ENCODE results near the gene SSBP3.

SSBP3 gene

GRCh38 chr1:54256522-54257345 lies 149.5 kb downstream of the SSBP3 start:
- no peak for DNase-seq (ENCODE audit: low read depth in 1 of 2, low spot score in 1 of 2)
- in situ Hi-C loops (cut with HindIII; ENCODE audit: low pct_unique_long_range_greater_than_20kb, low sequenced_read_pairs) = no loop called here
- TF ChIP-seq JUND (IDR thresholded peaks at IDR 0.05; ENCODE audit: low read depth) = no peak

- TF ChIP-seq JUND (IDR thresholded peaks at IDR 0.05; ENCODE audit: low read depth) = no peak
- in situ Hi-C loops (cut with HindIII; ENCODE audit: low pct_unique_long_range_greater_than_20kb, low sequenced_read_pairs) = no loop called here
- no peak for DNase-seq (ENCODE audit: low read depth in 1 of 2, low spot score in 1 of 2)
Observed at GRCh38 chr1:54255026-54255702, 151.0 kb downstream of the SSBP3 start.

- in situ Hi-C loops (cut with HindIII; ENCODE audit: low pct_unique_long_range_greater_than_20kb, low sequenced_read_pairs) = no loop called here
- no peak for DNase-seq (ENCODE audit: low read depth in 1 of 2, low spot score in 1 of 2)
- TF ChIP-seq JUND (IDR thresholded peaks at IDR 0.05; ENCODE audit: low read depth) = no peak
Observed at GRCh38 chr1:54254055-54254454, 152.1 kb downstream of the SSBP3 start.

DNA sequence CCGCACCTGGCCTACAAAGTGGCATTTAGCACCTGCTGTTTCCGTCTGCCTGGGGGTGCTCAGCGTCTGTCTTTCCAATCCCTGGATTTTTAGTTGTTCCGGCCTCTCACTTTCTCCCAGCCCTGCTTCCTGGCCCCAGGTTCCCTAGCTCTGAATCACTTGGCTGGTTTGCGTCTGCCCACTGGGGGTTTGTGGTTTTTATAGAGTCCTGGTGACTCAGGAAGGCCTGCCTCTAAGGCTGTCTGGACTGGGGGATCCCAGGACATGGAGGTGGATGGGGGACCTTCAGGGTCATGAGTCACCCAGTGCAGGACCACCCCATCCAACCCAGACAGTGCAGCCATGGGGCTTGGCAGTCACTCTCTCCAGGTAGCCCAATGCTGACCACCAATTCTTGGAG lies 152.7 kb downstream of the SSBP3 start:
- no peak for DNase-seq (ENCODE audit: low read depth in 1 of 2, low spot score in 1 of 2)
- TF ChIP-seq JUND (IDR thresholded peaks at IDR 0.05; ENCODE audit: low read depth) = no peak
- in situ Hi-C loops (cut with HindIII; ENCODE audit: low pct_unique_long_range_greater_than_20kb, low sequenced_read_pairs) = no loop called here

DNA sequence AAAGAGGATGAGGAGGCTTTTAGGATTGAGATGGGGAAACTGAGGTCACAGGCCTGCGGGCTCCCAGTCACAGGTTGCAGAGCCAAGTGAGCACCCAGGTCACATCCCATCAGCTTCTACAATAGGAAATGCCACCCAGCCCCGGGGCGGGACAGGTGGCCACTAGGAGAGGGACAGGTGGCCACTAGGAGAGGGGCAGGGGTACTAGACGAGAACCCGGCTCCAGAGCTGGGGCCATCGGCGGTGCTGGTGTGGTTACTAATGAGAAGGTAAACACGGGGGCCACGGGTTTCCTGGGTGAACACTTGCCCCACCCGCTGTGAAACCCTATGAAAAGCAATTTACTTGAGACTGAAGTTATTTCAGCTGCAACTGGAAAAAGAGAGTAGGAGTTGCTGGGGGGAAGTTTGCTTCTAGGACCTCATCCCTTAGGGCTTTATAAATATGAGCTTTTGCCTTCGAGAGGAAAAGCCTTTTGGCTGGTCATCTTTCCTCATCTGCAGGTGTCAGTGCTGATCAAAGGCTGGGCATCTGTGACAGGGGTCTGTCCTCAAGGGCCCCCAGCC lies 153.7 kb downstream of the SSBP3 start:
- in situ Hi-C loops (cut with HindIII; ENCODE audit: low pct_unique_long_range_greater_than_20kb, low sequenced_read_pairs) = no loop called here
- TF ChIP-seq JUND (IDR thresholded peaks at IDR 0.05; ENCODE audit: low read depth) = no peak
- DNase-seq (ENCODE audit: low read depth in 1 of 2, low spot score in 1 of 2) = no peak

DNA sequence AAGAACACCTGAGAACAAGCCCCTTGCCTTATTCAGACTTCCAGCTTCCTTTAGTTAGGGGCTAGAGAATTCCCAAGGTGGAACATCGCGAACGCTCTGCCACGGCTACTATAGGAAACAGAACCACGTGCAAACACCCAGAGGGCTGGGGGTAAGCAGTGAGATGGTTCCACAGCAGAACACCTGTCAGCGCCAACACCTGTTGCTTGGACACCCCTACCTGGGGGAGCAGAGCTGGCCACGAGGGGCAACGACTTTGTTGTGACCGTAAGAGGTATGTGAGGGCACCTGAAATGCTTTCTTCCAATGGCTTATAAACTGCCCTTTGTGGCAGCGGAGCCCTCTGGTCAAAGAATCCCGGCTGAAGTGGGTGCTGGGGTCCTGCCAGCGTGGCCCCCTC lies 155.5 kb downstream of the SSBP3 start:
- no peak for DNase-seq (ENCODE audit: low read depth in 1 of 2, low spot score in 1 of 2)
- in situ Hi-C loops (cut with HindIII; ENCODE audit: low pct_unique_long_range_greater_than_20kb, low sequenced_read_pairs) = no loop called here

GRCh38 chr1:54249819-54250435 lies 156.3 kb downstream of the SSBP3 start:
- peak in 1 of 2 experiments; percentile 2 for DNase-seq (ENCODE audit: low read depth in 1 of 2, low spot score in 1 of 2)
- TF ChIP-seq JUND (IDR thresholded peaks at IDR 0.05; ENCODE audit: low read depth) = no peak
- in situ Hi-C loops (cut with HindIII; ENCODE audit: low pct_unique_long_range_greater_than_20kb, low sequenced_read_pairs) = no loop called here

More for the DNA sequence above, 155.5 kb downstream of the SSBP3 start:
- no peak for TF ChIP-seq JUND (IDR thresholded peaks at IDR 0.05; ENCODE audit: low read depth)

DNA sequence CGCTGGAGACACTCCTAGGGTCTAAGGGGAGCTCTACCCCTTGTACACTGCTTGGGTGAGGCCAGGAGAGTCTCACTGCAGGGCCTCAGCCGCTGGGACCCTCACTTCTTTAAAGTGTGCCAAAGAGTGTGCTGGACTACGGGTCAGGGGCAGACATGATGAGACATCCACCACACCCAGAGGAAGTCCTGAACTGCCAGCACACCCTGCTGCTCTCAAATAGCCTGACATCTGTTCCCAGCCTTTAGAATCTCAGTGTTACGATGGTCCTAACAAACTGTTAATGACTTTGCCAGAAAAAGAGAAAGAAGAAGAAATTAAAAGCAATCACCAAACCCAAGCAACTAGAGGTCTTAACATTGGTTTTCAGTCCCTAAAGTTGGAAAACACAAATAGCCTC lies 157.2 kb downstream of the SSBP3 start:
- DNase-seq (ENCODE audit: low read depth in 1 of 2, low spot score in 1 of 2) = no peak
- in situ Hi-C loops (cut with HindIII; ENCODE audit: low pct_unique_long_range_greater_than_20kb, low sequenced_read_pairs) = no loop called here
- TF ChIP-seq JUND (IDR thresholded peaks at IDR 0.05; ENCODE audit: low read depth) = no peak

GRCh38 chr1:54247863-54248515 lies 158.2 kb downstream of the SSBP3 start:
- in situ Hi-C loops (cut with HindIII; ENCODE audit: low pct_unique_long_range_greater_than_20kb, low sequenced_read_pairs) = no loop called here
- DNase-seq (ENCODE audit: low read depth in 1 of 2, low spot score in 1 of 2) = no peak
- no peak for TF ChIP-seq JUND (IDR thresholded peaks at IDR 0.05; ENCODE audit: low read depth)

DNA sequence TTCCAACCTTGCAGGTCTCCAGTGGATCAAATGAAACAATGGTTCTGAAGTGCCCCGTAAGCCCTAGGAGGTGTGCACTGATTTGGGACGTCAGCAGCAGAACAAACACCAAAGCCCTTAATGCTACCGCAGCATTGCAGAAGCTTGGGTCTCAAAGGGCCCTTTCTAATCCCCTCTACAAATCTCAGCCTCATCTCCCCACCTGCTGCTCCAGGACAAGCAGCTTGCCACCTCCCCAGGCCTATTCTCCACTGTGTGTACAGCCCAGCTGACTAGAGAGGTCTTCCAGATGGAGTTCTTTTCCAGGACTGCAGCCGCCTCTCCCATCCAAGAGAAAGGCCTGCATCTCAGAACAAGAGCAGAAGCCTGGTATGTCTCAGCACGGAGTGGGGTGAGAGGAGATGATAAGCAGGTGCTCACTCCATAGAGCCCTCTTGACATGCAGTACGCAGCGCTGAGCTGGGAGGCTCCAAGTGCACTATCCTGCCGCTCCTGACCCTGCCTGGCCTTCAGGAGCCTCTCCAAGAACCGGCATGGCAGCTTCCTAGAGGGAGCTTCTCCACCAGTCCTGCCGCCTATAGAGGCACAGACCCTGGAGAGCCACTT lies 160.0 kb downstream of the SSBP3 start:
- TF ChIP-seq JUND (IDR thresholded peaks at IDR 0.05; ENCODE audit: low read depth) = no peak
- in situ Hi-C loops (cut with HindIII; ENCODE audit: low pct_unique_long_range_greater_than_20kb, low sequenced_read_pairs) = no loop called here
- DNase-seq (ENCODE audit: low read depth in 1 of 2, low spot score in 1 of 2) = no peak

DNA sequence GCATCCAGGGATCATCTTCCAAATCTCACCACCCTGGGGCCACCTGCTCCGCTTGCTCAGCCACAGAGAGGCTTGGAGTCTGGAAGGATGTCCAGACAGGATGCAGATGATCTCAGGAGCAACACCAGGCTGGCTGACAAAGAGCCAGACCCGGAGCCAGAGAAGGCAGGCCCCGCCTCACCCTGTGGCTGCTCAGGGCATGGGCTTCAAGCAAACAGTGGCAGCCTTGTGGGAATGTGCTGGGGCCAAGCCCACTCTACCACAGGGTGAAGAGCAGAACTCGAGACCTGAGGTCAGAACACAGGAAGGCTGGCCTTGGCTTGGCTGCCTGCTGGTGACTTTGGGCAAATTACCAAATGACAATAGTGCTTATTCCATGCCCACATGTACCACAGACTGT lies 160.7 kb downstream of the SSBP3 start:
- DNase-seq (ENCODE audit: low read depth in 1 of 2, low spot score in 1 of 2) = no peak
- in situ Hi-C loops (cut with HindIII; ENCODE audit: low pct_unique_long_range_greater_than_20kb, low sequenced_read_pairs) = no loop called here
- TF ChIP-seq JUND (IDR thresholded peaks at IDR 0.05; ENCODE audit: low read depth) = no peak

GRCh38 chr1:54244655-54245054 lies 161.5 kb downstream of the SSBP3 start:
- no peak for DNase-seq (ENCODE audit: low read depth in 1 of 2, low spot score in 1 of 2)
- no peak for TF ChIP-seq JUND (IDR thresholded peaks at IDR 0.05; ENCODE audit: low read depth)
- in situ Hi-C loops (cut with HindIII; ENCODE audit: low pct_unique_long_range_greater_than_20kb, low sequenced_read_pairs) = no loop called here
